Neural progenitor cell (in vitro differentiated cells): ENCODE results near the gene ACSBG1. TPM values are rescaled to one million over a fixed set of nuclear protein-coding genes. Genes with fewer than 3 reads are reported as not detected.

Experiments used
- DNase-seq: peaks from one replicate; pipeline ENCODE4 v3.0.0-alpha.2; 2016; ENCODE audit warnings: low spot score
- H2AFZ ChIP-seq: fragments of 200-600 bp; sonication (generic); replicated peaks from 2 replicates; pipeline ENCODE4 v1.6.1; 2016; ENCODE audit warnings: antibody characterized with exemption
- H3F3A ChIP-seq: fragments of 200-600 bp; sonication (generic); 2 replicates; pipeline ENCODE4 v1.6.1; 2016; ENCODE audit warnings: antibody characterized with exemption, low read depth
- H3K27ac ChIP-seq: fragments of 200-600 bp; sonication (generic); 2 replicates; pipeline ENCODE4 v1.5.1; 2016; ENCODE audit warnings: mild to moderate bottlenecking
- H3K27me3 ChIP-seq: fragments of 200-600 bp; sonication (generic); 2 replicates; pipeline ENCODE4 v1.6.1; 2016; ENCODE audit warnings: mild to moderate bottlenecking, moderate library complexity
- H3K36me3 ChIP-seq: fragments of 200-600 bp; sonication (generic); 2 replicates; pipeline ENCODE4 v1.5.1; 2016
- H3K4me1 ChIP-seq: fragments of 200-600 bp; sonication (generic); 2 replicates; pipeline ENCODE4 v1.6.1; 2016; ENCODE audit warnings: mixed run types
- H3K4me2 ChIP-seq: fragments of 200-600 bp; sonication (generic); 2 replicates; pipeline ENCODE4 v1.6.1; 2016
- H3K4me3 ChIP-seq: fragments of 200-600 bp; sonication (generic); 2 replicates; pipeline ENCODE4 v1.5.1; 2016
- H3K79me2 ChIP-seq: fragments of 200-600 bp; sonication (generic); 2 replicates; pipeline ENCODE4 v1.6.1; 2016; ENCODE audit warnings: low read depth
- H3K9ac ChIP-seq: fragments of 200-600 bp; sonication (generic); 2 replicates; pipeline ENCODE4 v1.6.1; 2016
- H3K9me3 ChIP-seq: fragments of 200-600 bp; sonication (generic); 2 replicates; pipeline ENCODE4 v1.5.1; 2016; ENCODE audit warnings: low read depth
- H4K20me1 ChIP-seq: fragments of 200-600 bp; sonication (generic); 2 replicates; pipeline ENCODE4 v1.6.1; 2016; ENCODE audit warnings: low read depth
- H3K27ac Mint-ChIP-seq: 3 replicates; pipeline ENCODE4 v1.8.0; 2021; ENCODE audit warnings: mixed read lengths
- H3K27me3 Mint-ChIP-seq: 2 replicates; pipeline ENCODE4 v1.8.0; 2022; ENCODE audit warnings: low read depth, mild to moderate bottlenecking, inconsistent platforms, moderate library complexity, mixed read lengths; ENCODE audit not compliant: insufficient read depth
- H3K36me3 Mint-ChIP-seq: 3 replicates; pipeline ENCODE4 v1.8.0; 2021; ENCODE audit warnings: mixed read lengths
- H3K4me1 Mint-ChIP-seq: 3 replicates; pipeline ENCODE4 v1.8.0; 2021; ENCODE audit warnings: mixed read lengths
- H3K4me3 Mint-ChIP-seq: 3 replicates; pipeline ENCODE4 v1.8.0; 2021; ENCODE audit warnings: mild to moderate bottlenecking, moderate library complexity, mixed read lengths
- H3K9me3 Mint-ChIP-seq: 3 replicates; pipeline ENCODE4 v1.8.0; 2020; ENCODE audit warnings: mixed read lengths
- CTCF ChIP-seq: fragments of 200-600 bp; sonication (generic); IDR thresholded peaks from 2 replicates; pipeline ENCODE4 v1.5.1; 2017; ENCODE audit warnings: antibody characterized with exemption, mild to moderate bottlenecking
- EZH2 ChIP-seq: fragments of 200-600 bp; sonication (generic); IDR thresholded peaks from 2 replicates; pipeline ENCODE4 v1.6.1; 2017; ENCODE audit warnings: antibody characterized with exemption, mild to moderate bottlenecking, moderate library complexity
- EZH2phosphoT487 ChIP-seq: fragments of 200-600 bp; sonication (generic); IDR thresholded peaks from 2 replicates; pipeline ENCODE4 v1.6.1; 2017; ENCODE audit warnings: antibody characterized with exemption
- total RNA-seq: library from RNA; depleted of rRNA; stranded (reverse); fragments of >200 nt; gene quantifications from 2 replicates; pipeline ENCODE4 v1.2.3, GENCODE V29; 2015; ENCODE audit warnings: low replicate concordance

The ACSBG1 gene
- total RNA-seq, 1 donor from 2014 or later: 0.11 TPM

- Histone ChIP-seq H3K79me2 (no peaks in the 10 kb centered on the region), H3F3A (no peaks in the 10 kb centered on the region), H3K4me3 (no peak overlapping the region), H3K9me3 (peaks cover 3% of the 10 kb centered on the region), H2AFZ (no peak overlapping the region), H3K36me3 (no peaks in the 10 kb centered on the region), H3K9ac (no peak overlapping the region), H3K4me1 (no peaks in the 10 kb centered on the region), H4K20me1 (no peaks in the 10 kb centered on the region), H3K4me2 (no peak overlapping the region), H3K27ac (no peak overlapping the region), H3K27me3 (no peaks in the 10 kb centered on the region)
- H3K27me3 Mint-ChIP-seq: peaks cover 6% of the 10 kb centered on the region
- no peak overlapping the region for H3K4me3 Mint-ChIP-seq
- no peaks in the 10 kb centered on the region for H3K36me3 Mint-ChIP-seq
- no peaks in the 10 kb centered on the region for H3K4me1 Mint-ChIP-seq
- TF ChIP-seq EZH2phosphoT487 (no peak), CTCF (no peak)
- no peak for DNase-seq
- no peak overlapping the region for H3K27ac Mint-ChIP-seq
- no peaks in the 10 kb centered on the region for H3K9me3 Mint-ChIP-seq
Observed at GRCh38 chr15:78192826-78193594, 41.4 kb downstream of the ACSBG1 start.

GRCh38 chr15:78182821-78183220, 51.5 kb downstream of the ACSBG1 start:
- Histone ChIP-seq H3F3A (no peaks in the 10 kb centered on the region), H4K20me1 (no peaks in the 10 kb centered on the region), H3K36me3 (no peaks in the 10 kb centered on the region), H3K4me3 (no peak overlapping the region), H2AFZ (no peak overlapping the region), H3K27ac (no peak overlapping the region), H3K4me1 (no peaks in the 10 kb centered on the region), H3K4me2 (no peak overlapping the region), H3K9me3 (no peaks in the 10 kb centered on the region), H3K27me3 (no peaks in the 10 kb centered on the region), H3K9ac (no peak overlapping the region), H3K79me2 (no peaks in the 10 kb centered on the region)
- no peak overlapping the region for H3K27ac Mint-ChIP-seq
- TF ChIP-seq EZH2phosphoT487 (no peak), CTCF (no peak), EZH2 (no peak)
- H3K4me3 Mint-ChIP-seq: no peak overlapping the region
- H3K9me3 Mint-ChIP-seq: no peaks in the 10 kb centered on the region
- peaks cover 3% of the 10 kb centered on the region for H3K27me3 Mint-ChIP-seq
- H3K36me3 Mint-ChIP-seq: no peaks in the 10 kb centered on the region
- no peaks in the 10 kb centered on the region for H3K4me1 Mint-ChIP-seq
- DNase-seq: no peak

GRCh38 chr15:78182336-78182700, 52.0 kb downstream of the ACSBG1 start:
- H2AFZ ChIP-seq: no peak overlapping the region
- H3K9ac ChIP-seq: no peak overlapping the region
- H3K9me3 ChIP-seq: no peaks in the 10 kb centered on the region
- DNase-seq: no peak
- H3K36me3 Mint-ChIP-seq: no peaks in the 10 kb centered on the region
- H3K27ac Mint-ChIP-seq: no peak overlapping the region
- no peaks in the 10 kb centered on the region for H3K4me1 ChIP-seq
- H3F3A ChIP-seq: no peaks in the 10 kb centered on the region
- no peak overlapping the region for H3K4me3 ChIP-seq
- peaks cover 3% of the 10 kb centered on the region for H3K27me3 Mint-ChIP-seq
- no peaks in the 10 kb centered on the region for H3K4me1 Mint-ChIP-seq
- TF ChIP-seq EZH2 (no peak), CTCF (no peak), EZH2phosphoT487 (no peak)
- H3K4me3 Mint-ChIP-seq: no peak overlapping the region
- H3K9me3 Mint-ChIP-seq: no peaks in the 10 kb centered on the region
- H3K27ac ChIP-seq: no peak overlapping the region
- no peaks in the 10 kb centered on the region for H3K27me3 ChIP-seq
- H3K36me3 ChIP-seq: no peaks in the 10 kb centered on the region
- H3K4me2 ChIP-seq: no peak overlapping the region
- no peaks in the 10 kb centered on the region for H4K20me1 ChIP-seq
- no peaks in the 10 kb centered on the region for H3K79me2 ChIP-seq
